Measurements from ENCODE around the gene C1QTNF8.

Gene C1QTNF8, protein sequence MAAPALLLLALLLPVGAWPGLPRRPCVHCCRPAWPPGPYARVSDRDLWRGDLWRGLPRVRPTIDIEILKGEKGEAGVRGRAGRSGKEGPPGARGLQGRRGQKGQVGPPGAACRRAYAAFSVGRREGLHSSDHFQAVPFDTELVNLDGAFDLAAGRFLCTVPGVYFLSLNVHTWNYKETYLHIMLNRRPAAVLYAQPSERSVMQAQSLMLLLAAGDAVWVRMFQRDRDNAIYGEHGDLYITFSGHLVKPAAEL

DNA sequence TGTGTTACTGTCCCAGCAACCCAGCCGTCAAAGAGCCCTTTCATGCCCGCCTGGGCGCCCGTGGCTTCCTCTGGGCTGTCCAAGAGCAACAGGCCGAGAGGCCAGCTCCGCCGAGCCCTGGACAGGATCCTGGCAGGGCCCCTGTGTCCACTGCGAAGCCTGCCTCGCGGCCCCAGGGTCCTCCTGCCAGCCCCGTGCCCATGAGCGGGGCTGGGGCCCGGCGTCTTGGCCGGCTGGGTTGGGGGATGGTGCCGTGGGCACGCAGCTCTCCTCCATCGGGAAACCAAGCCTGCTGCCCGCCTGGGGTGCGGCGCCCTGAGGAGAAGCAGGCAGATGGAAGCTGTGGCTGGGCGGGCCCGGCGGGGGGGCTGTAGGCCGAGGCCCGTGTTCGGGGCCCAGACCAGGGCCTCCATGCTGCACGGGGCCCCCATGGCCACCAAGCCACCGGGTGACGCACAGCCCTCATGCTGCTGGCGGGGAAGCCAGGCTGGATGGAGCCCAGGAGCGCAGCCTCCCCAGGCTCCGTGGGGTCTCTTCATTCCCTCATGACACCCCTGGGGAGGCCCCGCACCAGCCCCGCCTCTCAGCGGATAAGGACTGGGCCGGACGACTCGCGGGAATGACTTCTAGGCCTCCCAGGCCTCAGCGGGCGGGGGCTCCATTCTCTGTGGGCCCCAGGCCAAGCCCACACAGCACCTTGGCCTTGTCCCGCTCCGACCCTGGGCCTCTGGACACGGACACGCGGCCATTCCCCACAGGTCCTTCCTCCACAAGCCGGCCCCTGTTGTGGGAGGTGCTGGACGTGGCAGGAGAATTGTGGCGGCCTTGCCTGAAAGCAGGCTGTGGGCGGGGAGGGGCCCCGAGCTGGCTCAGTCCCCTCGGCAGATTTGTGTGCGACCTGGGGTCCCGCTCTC, at the start of gene C1QTNF8:
Gene C1QTNF8, minus strand, starts transcription at position 76 of the 914 bp plus-strand sequence. CDS start 1,322 bp downstream, outside the sequence.
- TF ChIP-seq FOXM1 (IDR thresholded peaks at IDR 0.05; ENCODE audit: borderline replicate concordance, low read depth) (no peak), TAF1 (IDR thresholded peaks at IDR 0.05; ENCODE audit: low read depth) (no peak), NFIC (IDR thresholded peaks at IDR 0.05) (no peak), RAD21 (IDR thresholded peaks at IDR 0.05; ENCODE audit: low read depth) (no peak), EP300 (IDR thresholded peaks at IDR 0.05; ENCODE audit: borderline replicate concordance) (no peak), CEBPB (IDR thresholded peaks at IDR 0.05) (no peak), CREB1 (IDR thresholded peaks at IDR 0.05; ENCODE audit: low read depth) (no peak), YY1 (IDR thresholded peaks at IDR 0.05; ENCODE audit: low read depth) (no peak), EGR1 (IDR thresholded peaks at IDR 0.05) (no peak), TEAD4 (IDR thresholded peaks at IDR 0.05) (no peak), ZBTB7A (IDR thresholded peaks at IDR 0.05; ENCODE audit: low read depth) (no peak), TCF12 (IDR thresholded peaks at IDR 0.05; ENCODE audit: low read depth) (no peak)
- TF ChIP-seq, protein P1, sequence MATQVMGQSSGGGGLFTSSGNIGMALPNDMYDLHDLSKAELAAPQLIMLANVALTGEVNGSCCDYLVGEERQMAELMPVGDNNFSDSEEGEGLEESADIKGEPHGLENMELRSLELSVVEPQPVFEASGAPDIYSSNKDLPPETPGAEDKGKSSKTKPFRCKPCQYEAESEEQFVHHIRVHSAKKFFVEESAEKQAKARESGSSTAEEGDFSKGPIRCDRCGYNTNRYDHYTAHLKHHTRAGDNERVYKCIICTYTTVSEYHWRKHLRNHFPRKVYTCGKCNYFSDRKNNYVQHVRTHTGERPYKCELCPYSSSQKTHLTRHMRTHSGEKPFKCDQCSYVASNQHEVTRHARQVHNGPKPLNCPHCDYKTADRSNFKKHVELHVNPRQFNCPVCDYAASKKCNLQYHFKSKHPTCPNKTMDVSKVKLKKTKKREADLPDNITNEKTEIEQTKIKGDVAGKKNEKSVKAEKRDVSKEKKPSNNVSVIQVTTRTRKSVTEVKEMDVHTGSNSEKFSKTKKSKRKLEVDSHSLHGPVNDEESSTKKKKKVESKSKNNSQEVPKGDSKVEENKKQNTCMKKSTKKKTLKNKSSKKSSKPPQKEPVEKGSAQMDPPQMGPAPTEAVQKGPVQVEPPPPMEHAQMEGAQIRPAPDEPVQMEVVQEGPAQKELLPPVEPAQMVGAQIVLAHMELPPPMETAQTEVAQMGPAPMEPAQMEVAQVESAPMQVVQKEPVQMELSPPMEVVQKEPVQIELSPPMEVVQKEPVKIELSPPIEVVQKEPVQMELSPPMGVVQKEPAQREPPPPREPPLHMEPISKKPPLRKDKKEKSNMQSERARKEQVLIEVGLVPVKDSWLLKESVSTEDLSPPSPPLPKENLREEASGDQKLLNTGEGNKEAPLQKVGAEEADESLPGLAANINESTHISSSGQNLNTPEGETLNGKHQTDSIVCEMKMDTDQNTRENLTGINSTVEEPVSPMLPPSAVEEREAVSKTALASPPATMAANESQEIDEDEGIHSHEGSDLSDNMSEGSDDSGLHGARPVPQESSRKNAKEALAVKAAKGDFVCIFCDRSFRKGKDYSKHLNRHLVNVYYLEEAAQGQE (IDR thresholded peaks at IDR 0.05; ENCODE audit: low read depth) = no peak
- TF ChIP-seq, protein P2, sequence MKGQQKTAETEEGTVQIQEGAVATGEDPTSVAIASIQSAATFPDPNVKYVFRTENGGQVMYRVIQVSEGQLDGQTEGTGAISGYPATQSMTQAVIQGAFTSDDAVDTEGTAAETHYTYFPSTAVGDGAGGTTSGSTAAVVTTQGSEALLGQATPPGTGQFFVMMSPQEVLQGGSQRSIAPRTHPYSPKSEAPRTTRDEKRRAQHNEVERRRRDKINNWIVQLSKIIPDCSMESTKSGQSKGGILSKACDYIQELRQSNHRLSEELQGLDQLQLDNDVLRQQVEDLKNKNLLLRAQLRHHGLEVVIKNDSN (IDR thresholded peaks at IDR 0.05) = no peak
- TF ChIP-seq, protein P3, sequence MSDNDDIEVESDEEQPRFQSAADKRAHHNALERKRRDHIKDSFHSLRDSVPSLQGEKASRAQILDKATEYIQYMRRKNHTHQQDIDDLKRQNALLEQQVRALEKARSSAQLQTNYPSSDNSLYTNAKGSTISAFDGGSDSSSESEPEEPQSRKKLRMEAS (IDR thresholded peaks at IDR 0.05) = no peak

DNA sequence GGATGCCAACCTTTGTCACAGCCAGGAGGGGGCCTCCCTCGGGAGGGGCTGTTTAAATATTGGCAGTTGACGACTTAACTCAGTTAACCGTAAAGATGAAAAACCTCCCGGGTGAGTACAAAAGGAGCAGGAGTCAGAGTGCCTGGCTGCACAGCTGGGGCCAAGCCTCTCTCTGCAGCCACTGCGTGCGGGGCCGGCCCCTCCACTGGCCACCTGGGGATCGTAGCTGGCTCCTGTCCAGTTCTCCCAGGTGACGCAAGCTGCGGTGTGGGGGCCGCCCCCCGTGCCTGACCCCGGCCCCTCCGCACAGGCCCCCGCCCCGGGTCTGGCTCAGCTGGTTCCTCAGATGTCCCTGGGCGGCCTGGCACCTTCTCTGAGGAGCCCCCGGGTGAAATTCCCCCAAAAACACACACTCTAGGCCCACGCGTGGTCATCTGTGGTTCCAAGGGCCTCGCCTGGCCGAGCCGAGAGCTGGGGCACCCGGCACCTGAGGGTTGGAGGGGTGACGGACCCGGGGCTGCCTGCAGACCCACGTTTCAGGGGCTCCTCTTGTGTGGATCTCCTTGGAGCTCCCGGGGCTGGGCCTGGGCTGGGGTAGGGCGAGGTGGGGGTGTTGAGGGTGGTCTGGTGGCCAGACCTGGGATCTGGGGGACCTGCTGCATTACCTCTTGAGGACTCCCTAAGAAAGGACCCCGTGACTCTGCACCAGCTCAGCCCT, 49.5 kb upstream of the C1QTNF8 start:
- TF ChIP-seq, protein P1 (IDR thresholded peaks at IDR 0.05; ENCODE audit: low read depth) = no peak
- no peak for TF ChIP-seq EP300 (IDR thresholded peaks at IDR 0.05; ENCODE audit: borderline replicate concordance)
- TF ChIP-seq TCF12 (IDR thresholded peaks at IDR 0.05; ENCODE audit: low read depth) = peak; percentile 12; the same call in 1 of the 2 replicates
- peak; percentile 77 for TF ChIP-seq NFIC (IDR thresholded peaks at IDR 0.05)
- no peak for TF ChIP-seq CEBPB (IDR thresholded peaks at IDR 0.05)
- no peak for TF ChIP-seq YY1 (IDR thresholded peaks at IDR 0.05; ENCODE audit: low read depth)

DNA sequence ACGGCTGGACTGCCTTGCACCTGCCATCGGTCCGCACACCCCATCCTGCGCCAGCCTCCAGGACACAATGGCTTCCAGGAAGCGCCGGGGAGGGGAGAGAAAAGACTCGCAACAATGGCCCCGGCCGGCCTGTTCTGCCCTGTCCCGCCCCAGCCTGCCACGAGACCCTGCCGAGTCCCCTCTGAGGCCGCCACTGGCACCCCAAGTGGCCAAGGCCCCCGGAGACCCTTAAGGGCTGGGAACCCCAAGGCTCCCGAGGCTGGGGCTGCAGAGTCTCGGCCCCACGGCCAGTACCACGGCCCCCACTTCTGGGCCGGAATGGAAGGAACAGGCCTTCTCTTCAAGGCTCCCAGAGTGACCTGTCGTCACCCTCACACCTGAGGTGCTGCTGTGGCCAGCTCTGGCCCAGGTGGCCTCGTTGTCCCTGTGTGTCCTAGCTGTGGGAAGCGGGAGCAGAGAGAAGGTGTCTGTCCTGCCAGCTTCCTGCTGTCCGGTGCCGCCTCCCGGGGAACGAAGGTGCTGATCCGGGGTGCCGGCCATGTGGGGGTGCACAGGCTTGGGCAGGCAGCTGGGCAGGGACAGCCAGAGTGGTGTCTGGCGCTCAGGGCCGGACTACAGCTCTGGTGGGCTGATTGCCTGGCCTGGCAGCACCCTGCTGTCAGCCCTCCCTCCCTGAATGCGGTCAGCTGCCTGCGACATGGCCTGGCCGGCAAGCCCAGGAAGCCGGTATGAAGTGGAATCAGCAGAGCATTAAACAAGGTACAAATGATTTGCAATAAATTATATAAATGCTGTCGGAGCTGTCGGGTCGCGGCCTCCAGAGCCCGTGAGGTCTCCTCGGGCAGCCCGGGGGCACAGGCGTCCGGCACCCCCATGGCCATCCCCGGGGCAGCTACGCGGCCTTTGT, 48.7 kb upstream of the C1QTNF8 start:
- no peak; the same call in 1 of the 2 replicates for TF ChIP-seq NFIC (IDR thresholded peaks at IDR 0.05)
- TF ChIP-seq ZBTB7A (IDR thresholded peaks at IDR 0.05; ENCODE audit: low read depth) = no peak
- TF ChIP-seq TEAD4 (IDR thresholded peaks at IDR 0.05) = peak; percentile 49; the same call in 1 of the 2 replicates
- no peak for TF ChIP-seq RAD21 (IDR thresholded peaks at IDR 0.05; ENCODE audit: low read depth)
- peak; percentile 72; the same call in 1 of the 2 replicates for TF ChIP-seq TCF12 (IDR thresholded peaks at IDR 0.05; ENCODE audit: low read depth)
- TF ChIP-seq, protein P2 (IDR thresholded peaks at IDR 0.05) = no peak
- no peak for TF ChIP-seq CREB1 (IDR thresholded peaks at IDR 0.05; ENCODE audit: low read depth)
- TF ChIP-seq CEBPB (IDR thresholded peaks at IDR 0.05) = no peak
- no peak for TF ChIP-seq TAF1 (IDR thresholded peaks at IDR 0.05; ENCODE audit: low read depth)
- TF ChIP-seq, protein P3 (IDR thresholded peaks at IDR 0.05) = peak; percentile 50; the same call in 1 of the 2 replicates
- TF ChIP-seq EGR1 (IDR thresholded peaks at IDR 0.05) = no peak
- TF ChIP-seq EP300 (IDR thresholded peaks at IDR 0.05; ENCODE audit: borderline replicate concordance) = no peak

Measured in Ishikawa (cell line).